Adrenal gland (tissue), 12 donors: ENCODE results near the gene PRRG1. TPM values are rescaled to one million over a fixed set of nuclear protein-coding genes. Genes with fewer than 3 reads are reported as not detected.

Experiments
- DNase-seq, 7 donors: peaks; one replicate each; pipeline ENCODE4 v3.0.0-alpha.2; 2019 to 2020
- H3K27ac ChIP-seq, 5 donors: fragments of 200-600 bp; sonication (generic) in 4 of 5; 1 replicate in 3 of 5; 2 replicates in 2 of 5; pipeline versions ENCODE4 v1.5.1 to v1.8.0; 2016 to 2020; ENCODE audit warnings: mild to moderate bottlenecking in 1 of 5
- H3K27me3 ChIP-seq: fragments of 200-600 bp; 2 replicates; pipeline ENCODE4 v1.8.0; 2021
- H3K36me3 ChIP-seq, 2 donors: fragments of 200-600 bp; replicated peaks in 1 of 2; 1 replicate in 1 of 2; 2 replicates in 1 of 2; pipeline versions ENCODE4 v1.5.1 to v1.8.0; 2018 to 2022
- H3K4me1 ChIP-seq, 2 donors: fragments of 200-600 bp; replicated peaks in 1 of 2; 1 replicate in 1 of 2; 2 replicates in 1 of 2; pipeline versions ENCODE4 v1.5.1 to v1.8.0; 2018 to 2021
- H3K4me3 ChIP-seq, 4 donors: fragments of 200-600 bp; sonication (generic) in 3 of 4; one replicate each; pipeline ENCODE4 v1.5.1; 2016 to 2018
- H3K9me3 ChIP-seq, 3 donors: fragments of 200-600 bp; sonication (generic) in 1 of 3; replicated peaks in 1 of 3; 1 replicate in 2 of 3; 2 replicates in 1 of 3; pipeline versions ENCODE4 v1.5.1 to v1.8.0; 2016 to 2021
- POLR2A ChIP-seq, 2 donors: fragments of 450-650 bp; IDR thresholded peaks; one replicate each; pipeline ENCODE4 v1.6.1; 2017; ENCODE audit warnings: antibody characterized with exemption in 2 of 2, mild to moderate bottlenecking in 2 of 2, moderate library complexity in 1 of 2
- WGBS, 4 donors: extraction: QIAGEN DNeasy Blood & Tissue Kit in 2 of 4; methylation state at CpG; one replicate each; pipeline versions ENCODE4 v1.1.5 to v1.1.7; 2013 to 2017; 5-methylcytosine and 5-hydroxymethylcytosine counted together
- intact Hi-C, 2 donors: fragments of 100-400 bp; cut with DNase I; formaldehyde crosslinking; loops; one replicate each; pipeline versions ENCODE4 v1.14.1 to v1.15.0; 2022 to 2023
- polyA plus RNA-seq, 3 donors: library from polyadenylated mRNA; stranded (reverse); fragments of 200-250 nt in 2 of 3; fragments of 350-450 nt in 1 of 3; fragmentation: Illumina TruSeq in 1 of 3; extraction: RNeasy Lipid Tissue Mini Kit (QIAGEN cat#74804) in 1 of 3; gene quantifications; one replicate each; pipeline ENCODE4 v1.2.3, GENCODE V29; 2013 to 2014
- total RNA-seq, 9 donors: library from RNA; depleted of rRNA in 4 of 9; stranded (reverse); fragments of >200 nt in 4 of 9; fragments of 120-200 nt in 1 of 9; fragmentation: NEBNext Ultra II Directional in 1 of 9; extraction: Animal tissue kit (Norgen Biotek cat#: 25700) in 1 of 9; gene quantifications; one replicate each; pipeline versions ENCODE4 v1.1.0 to v1.2.4, GENCODE V29; 2013 to 2023
- TF ChIP-seq, protein P1 (sequence below), 6 experiments: fragments of 450-650 bp in 4 of 6; fragments of 200-600 bp in 2 of 6; sonication (generic) in 1 of 6; IDR thresholded peaks; 1 replicate in 5 of 6; 2 replicates in 1 of 6; pipeline versions ENCODE4 v1.5.1 to v1.8.0; 2016 to 2021; ENCODE audit warnings: antibody characterized with exemption in 6 of 6, mild to moderate bottlenecking in 2 of 6, moderate library complexity in 1 of 6
- donor health status: healthy with polysubstance abuse.
- donor health status: Bipolar disorder and iron deficiency.
- donor health status: DM: yes; HTN: yes; CAD: no.
- donor health status: DM: no; HTN: no; CAD: no.
- donor health status: DM: no; HTN: no; CAD: no.
- donor health status: DM: yes; HTN: yes; CAD: no.

The PRRG1 gene
- total and polyA plus RNA-seq, 12 donors, result 2.4 to 23.8 (median 10.1) TPM

DNA sequence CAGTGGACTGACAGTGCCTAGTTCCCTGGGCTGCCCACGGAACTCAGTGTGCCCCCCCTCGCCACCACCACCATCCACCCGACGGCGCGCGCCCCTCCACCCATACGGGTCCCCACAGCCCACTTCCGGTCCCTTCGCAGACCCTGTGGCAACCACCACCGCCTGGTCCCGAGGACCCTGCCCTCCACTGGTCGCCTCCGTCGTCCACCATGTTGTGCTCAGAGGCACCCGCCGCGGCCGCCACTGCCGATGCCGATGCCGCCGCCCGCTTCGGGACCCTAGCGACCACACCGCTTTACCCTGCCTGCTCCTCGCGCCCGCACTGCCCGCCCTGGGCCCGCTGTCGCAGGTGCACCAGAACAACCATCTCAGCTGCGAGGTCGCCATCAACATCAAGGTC lies 155.8 kb downstream of the PRRG1 start:
- Histone ChIP-seq H3K36me3 (no peaks in the 10 kb centered on the region), H3K4me3 (no peak overlapping the region), H3K9me3 (no peaks in the 10 kb centered on the region), H3K27me3 (peaks cover under 1% of the 10 kb centered on the region), H3K4me1 (no peaks in the 10 kb centered on the region), H3K27ac (no peak overlapping the region)
- TF ChIP-seq, protein P1, sequence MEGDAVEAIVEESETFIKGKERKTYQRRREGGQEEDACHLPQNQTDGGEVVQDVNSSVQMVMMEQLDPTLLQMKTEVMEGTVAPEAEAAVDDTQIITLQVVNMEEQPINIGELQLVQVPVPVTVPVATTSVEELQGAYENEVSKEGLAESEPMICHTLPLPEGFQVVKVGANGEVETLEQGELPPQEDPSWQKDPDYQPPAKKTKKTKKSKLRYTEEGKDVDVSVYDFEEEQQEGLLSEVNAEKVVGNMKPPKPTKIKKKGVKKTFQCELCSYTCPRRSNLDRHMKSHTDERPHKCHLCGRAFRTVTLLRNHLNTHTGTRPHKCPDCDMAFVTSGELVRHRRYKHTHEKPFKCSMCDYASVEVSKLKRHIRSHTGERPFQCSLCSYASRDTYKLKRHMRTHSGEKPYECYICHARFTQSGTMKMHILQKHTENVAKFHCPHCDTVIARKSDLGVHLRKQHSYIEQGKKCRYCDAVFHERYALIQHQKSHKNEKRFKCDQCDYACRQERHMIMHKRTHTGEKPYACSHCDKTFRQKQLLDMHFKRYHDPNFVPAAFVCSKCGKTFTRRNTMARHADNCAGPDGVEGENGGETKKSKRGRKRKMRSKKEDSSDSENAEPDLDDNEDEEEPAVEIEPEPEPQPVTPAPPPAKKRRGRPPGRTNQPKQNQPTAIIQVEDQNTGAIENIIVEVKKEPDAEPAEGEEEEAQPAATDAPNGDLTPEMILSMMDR (IDR thresholded peaks at IDR 0.05), result no peak
- TF ChIP-seq POLR2A (IDR thresholded peaks at IDR 0.05), result no peak
- intact Hi-C loops, result no loop called here
- no peak for DNase-seq
- 79 to 98% (median 94%) methylated on average over 21 to 35 of the region's 35 CpGs for WGBS, 4 donors

Other genes starting within 250 kb of the PRRG1 start
- gene LANCL3, start 222.3 kb downstream of the PRRG1 start, total RNA-seq, result under 1 TPM; 0.04 to 0.69 (median 0.19) TPM
- gene LANCL3, start 222.3 kb downstream of the PRRG1 start, polyA plus RNA-seq, result under 1 TPM; 0.07 to 0.20 (median 0.08) TPM